Myocyte (in vitro differentiated cells): ENCODE results near the gene ZBTB49. TPM values are rescaled to one million over a fixed set of nuclear protein-coding genes. Genes with fewer than 3 reads are reported as not detected.
"Not testable (repeated sequence)": the region's sequence is repeated elsewhere in the genome, so short reads cannot be mapped to it uniquely, and the experiment has no call there.

Experiments used
- DNase-seq: peaks from one replicate; pipeline ENCODE4 v3.0.0-alpha.2; 2012; ENCODE audit warnings: low read depth
- total RNA-seq: library from RNA; depleted of rRNA; stranded (reverse); fragments of >200 nt; gene quantifications from 2 replicates; pipeline ENCODE4 v1.2.3, GENCODE V29; 2014

ZBTB49 gene
- total RNA-seq, 1 donor from 2014 or later, result 8.7 TPM

GRCh38 chr4:4323705-4324534 is 33.9 kb downstream of the ZBTB49 start:
- DNase-seq, result peak; percentile 35

DNA sequence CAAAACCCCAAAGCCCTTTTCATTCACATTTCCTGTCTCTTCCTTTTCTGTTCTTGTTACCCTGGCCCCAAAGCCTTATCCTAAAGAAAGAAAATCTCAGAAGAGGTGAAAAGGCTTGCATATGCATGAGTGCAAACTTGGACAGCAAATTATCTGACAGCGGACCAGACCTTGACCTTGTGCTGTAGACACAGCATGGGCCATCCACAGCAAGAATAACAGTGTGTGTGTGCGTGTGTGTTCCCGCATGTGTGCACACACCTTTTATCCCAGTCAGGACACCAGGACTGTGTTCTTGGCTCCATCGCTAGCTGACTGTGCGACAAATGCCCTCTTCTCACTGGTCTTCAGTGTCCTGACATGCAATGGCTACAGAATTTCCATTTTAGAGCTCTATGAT is 35.3 kb downstream of the ZBTB49 start:
- DNase-seq, result no peak

DNA sequence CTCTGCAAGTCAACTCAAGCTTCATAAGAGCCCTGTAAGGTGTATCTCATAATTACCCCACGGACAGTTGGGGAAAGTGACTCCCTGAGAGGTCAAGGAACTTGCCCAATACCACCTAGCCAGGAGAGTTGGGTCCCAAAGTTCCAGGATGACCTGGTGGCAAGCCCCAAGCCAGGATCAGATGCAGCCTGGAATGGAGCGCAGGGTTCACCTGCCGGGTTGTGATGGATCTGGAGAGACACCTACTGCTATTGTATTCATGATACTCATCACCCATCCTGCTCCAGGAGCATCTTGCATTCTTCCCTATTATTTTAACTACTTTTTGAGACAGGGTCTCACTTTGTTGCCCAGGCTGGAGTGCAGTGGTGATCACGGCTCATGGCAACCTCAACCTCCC is 36.1 kb downstream of the ZBTB49 start:
- no peak for DNase-seq

DNA sequence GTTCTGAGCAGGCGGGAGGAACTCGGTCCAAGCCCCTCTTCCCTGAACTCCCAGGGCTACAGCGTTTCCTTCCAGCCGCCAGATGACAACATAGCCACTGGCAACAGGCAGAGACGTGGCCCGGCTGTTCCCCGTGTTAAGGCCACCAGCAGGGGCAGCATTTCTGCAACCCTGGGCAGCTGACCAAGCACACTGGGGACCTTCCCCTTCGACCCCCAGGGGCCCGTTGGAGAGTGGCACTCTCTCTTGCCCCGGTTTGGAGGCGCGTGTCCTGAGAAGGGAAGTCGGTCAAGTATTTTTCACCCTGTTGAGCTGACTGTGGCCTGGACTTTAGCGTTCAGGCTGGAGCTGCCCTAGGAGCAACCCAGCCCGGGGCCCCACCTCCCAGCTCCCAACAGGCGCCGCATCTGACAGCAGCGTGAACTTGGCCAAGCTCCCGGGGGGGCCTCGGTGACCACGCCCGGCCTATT is 37.6 kb downstream of the ZBTB49 start:
- no peak for DNase-seq

GRCh38 chr4:4328206-4328605 is 38.2 kb downstream of the ZBTB49 start:
- no peak for DNase-seq

GRCh38 chr4:4328840-4329239 is 38.8 kb downstream of the ZBTB49 start:
- DNase-seq, result no peak

GRCh38 chr4:4329496-4329895 is 39.4 kb downstream of the ZBTB49 start:
- no peak for DNase-seq

DNA sequence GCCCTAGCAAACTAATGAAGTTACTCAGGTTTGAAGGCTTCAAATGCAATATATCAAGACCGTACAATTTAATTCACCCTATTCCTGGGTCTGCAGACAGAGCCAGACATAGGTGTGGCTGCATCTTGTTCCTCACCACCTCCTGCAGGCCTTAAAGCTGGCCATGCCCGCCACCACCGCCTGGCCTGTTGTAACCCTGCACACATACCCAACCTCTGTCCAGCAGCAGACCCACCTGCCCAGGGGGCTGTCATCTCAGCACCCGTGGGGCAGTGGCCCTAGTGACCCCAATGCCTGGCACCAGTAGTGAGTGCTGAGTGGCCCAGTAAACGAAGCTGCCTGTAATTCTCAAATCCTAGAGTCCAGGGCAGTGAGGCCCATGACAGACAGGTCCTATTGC is 40.7 kb downstream of the ZBTB49 start:
- DNase-seq, result no peak

GRCh38 chr4:4332529-4332928 is 42.5 kb downstream of the ZBTB49 start:
- no peak for DNase-seq

DNA sequence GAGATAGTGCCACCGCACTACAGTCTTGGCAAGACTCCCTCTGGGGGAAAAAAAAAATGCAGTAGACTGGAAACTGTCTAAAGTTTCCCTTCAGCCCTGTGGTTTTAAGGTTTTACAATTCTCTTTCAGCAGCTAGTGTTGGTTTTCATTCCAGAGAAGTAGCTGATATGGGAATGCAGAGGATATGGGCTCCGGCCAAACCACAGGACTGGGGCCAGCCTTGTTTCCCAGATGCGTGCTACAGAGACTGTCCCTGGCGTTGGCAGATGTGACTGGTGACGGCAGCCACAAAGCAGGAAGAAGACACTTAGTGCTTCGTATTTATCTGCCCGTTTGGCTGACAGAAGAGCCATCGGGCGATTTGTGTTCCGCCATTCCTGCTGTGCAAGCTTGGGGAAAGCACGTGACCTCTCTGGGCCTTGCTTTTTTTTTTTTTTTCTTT is 43.2 kb downstream of the ZBTB49 start:
- peak; percentile 95 for DNase-seq

DNA sequence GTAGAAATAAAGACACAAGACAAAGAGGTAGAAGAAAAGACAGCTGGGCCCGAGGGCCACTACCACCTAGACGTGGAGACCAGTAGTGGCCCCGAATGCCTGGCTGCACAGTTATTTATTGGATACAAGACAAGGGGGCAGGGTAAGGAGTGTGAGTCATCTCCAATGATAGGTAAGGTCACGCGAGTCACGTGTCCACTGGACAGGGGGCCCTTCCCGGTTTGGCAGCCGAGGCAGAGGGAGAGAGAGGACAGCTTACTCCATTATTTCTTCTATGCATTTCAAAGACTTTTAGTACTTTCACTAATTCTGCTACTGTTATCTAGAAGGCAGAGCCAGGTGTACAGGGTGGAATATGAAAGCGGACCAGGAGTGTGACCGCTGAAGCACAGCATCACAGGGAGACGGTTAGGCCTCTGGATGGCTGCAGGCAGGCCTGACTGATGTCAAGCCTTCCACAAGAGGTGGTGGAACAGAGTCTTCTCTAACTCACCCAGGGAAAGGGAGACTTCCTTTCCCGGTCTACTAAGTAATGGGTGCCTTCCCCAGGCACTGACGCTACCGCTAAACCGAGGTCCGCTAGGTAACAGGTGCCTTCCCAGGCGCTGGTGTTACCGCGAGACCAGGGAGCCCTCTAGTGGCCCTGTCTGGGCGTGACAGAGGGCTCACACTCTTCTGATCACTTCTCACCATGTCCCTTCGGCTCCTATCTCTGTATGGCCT is 44.9 kb downstream of the ZBTB49 start:
- DNase-seq, result peak; percentile 69

DNA sequence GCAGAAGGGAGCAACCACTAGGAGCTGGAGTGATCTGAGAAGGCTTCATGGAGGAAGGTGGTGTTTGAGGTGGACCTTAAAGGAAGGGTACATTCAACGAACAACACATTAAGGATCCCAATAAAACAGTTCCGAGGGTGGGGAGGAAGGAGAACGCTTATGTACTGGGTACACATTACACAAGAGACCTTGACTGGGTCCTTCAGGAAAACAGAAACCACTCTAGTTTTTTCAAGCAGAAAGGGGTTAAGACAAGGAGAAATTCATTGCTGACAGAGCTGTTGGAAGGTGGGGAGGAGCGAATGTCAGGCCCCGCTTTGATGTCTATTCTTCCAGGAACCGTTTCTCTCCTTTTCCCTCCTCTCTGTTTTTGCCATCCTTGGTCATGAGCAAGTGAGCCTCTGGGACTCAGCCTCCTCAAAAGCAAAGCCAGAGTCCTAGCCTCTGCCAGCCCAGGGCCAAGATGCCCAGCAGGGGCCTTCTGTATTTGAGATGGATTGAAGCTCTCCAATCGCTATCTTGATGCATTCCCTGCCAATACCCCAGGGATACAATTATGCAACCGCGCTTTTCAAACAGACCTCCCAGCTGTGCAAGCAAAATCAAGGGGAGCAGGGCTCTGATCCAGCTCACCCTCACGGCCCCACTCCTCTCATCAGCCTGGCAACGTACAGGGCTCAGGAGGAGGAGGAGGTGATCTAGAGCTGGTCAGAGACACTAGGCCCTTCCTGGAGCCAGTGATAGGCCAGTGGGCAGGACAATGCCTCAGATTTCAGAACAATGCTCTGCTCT is 48.4 kb downstream of the ZBTB49 start:
- DNase-seq, result no peak

DNA sequence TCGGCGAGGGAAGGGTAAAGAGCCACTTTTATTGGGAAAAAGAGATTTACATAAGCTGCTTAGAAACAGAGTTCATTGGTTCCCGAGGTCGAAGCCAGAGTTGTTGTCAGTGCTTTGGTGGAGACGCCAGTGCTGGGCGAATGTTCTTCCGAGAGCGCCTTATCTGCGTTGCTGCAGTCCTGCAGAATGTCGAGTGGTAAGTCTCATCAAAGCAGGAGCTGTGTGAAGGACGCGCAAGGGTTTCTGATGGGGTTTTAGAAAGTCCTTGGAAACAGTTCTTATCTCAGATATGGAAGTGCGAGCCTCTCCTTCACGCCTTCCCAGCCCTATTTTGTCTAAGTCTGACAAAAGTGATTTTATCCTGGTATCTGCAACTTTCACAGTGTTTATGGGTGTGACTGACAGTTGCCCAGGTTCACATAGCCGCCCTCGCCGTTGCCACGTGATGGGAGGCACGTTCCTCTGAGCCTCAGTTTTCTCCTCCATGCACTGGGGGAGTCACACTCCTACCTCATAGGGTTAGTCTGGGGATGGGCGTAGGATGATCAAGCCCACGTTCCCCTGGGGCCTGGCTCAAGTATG is 49.5 kb downstream of the ZBTB49 start:
- DNase-seq, result no peak

DNA sequence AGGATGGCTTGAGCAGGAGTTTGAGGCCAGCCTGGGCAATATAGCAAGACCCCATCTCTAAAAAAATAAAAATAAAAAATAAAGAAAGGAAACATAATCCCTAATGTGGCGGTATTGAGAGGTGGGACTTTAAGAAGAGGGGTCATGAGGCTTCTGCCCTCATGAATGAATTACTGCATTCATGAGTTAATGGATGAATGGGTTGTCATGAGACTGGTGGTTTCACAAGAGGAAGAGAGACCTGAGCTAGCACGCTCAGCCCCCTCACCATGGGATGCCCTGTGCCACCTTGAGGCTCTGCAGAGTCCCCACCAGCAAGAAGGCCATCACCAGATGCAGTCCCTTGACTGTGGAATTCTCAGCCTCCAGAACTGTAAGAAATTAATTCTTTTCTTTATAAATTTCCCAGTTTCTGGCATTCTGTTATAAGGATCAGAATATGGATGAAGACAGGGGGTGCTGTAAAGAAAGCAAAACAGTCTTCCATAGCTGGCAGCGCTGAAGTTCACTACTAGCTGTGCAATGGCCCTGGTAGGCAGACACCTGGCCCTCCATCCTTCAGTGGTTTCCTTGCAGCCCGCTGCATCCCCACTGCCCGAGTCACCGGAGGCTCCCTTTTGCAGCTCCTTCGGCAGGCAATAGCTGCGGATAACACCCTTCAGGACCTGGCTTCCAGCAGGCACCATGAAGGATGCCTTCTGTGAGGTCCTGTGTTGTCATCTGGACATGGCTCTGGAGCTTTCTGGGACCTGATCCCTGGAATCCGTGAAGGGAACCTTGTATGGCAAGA is 52.0 kb downstream of the ZBTB49 start:
- DNase-seq, result no peak

GRCh38 chr4:4343038-4343437 is 53.0 kb downstream of the ZBTB49 start:
- DNase-seq, result no peak

DNA sequence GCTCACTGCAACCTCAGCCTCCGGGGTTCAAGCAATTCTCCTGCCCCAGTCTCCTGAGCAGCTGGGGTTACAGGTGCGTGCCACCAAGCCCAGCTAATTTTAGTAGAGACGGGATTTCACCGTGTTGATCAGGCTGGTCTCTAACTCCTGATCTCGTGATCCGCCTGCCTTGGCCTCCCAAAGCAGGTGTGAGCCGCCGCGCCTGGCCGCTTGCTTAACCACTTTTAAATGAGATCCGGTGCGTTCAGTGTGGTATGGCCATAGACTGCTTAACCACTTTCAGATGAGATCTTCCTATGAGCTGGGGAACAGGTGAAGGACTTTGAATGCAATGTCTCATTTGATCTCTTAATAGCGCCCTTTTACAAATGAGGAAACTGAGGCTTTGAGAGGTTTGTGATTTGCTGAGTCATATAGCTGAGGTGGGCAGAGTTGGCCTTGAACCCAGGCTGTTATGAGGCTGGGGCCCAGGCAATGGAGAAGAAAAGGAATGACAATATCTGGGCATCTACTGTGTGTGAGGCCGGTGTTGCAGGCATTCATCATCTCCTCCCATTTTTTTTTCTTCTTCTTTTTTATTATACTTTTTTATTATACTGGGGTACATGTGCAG is 55.0 kb downstream of the ZBTB49 start:
- no peak for DNase-seq

DNA sequence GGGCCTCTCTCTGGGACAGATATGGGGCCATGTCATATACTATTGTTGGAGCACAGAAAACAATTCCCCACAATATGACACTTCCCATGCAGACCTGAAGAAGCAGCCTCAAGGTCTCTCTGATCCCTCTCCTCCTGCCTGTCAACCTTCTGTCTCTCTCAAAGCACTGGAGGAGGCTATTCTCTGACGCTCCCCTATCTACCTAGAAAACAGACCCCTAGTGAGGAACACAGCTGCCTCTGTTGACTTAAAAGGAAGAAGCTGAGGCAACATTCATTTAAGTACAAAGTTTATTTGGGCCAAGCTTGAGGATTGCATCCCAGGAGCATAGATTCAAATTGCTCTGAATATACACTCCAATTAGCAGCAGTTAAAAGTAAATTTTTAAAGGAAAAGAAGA is 57.5 kb downstream of the ZBTB49 start:
- no peak for DNase-seq

GRCh38 chr4:4348585-4348984 is 58.5 kb downstream of the ZBTB49 start:
- DNase-seq, result not testable (repeated sequence)

DNA sequence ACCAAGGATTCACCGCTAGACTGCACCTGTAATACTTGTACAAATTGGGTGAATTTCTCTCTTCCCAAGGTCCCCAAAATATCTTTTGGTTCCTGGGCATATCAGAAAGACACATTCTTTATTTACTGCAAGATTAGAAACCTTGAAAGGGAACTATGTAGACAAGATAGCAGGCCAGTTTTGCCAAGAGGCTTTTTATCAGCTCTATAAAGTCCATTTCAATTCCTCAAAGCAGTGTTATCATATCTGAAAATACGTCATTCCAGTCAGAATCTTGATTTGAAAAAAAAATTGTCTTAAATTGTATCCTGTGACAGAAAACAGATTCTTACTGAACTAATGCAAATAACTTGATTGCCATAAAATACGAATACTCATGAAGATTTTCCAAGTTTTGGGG is 59.8 kb downstream of the ZBTB49 start:
- DNase-seq, result no peak

GRCh38 chr4:4350909-4351308 is 60.9 kb downstream of the ZBTB49 start:
- DNase-seq, result no peak
